ENCODE results near the gene ATP8A1. TPM values are rescaled to one million over a fixed set of nuclear protein-coding genes. Genes with fewer than 3 reads are reported as not detected.
"Not testable (repeated sequence)": the region's sequence is repeated elsewhere in the genome, so short reads cannot be mapped to it uniquely, and the experiment has no call there.

ATP8A1 gene
- 14.6 TPM for total RNA-seq
- long read RNA-seq, full-length matches to known transcripts = 1 of 2 reads
- long read RNA-seq, partial matches to known transcripts = 0 of 2 reads
- long read RNA-seq, other reads (novel, unspliced or antisense) = 1 of 2 reads

GRCh38 chr4:42656944-42657792, at the start of gene ATP8A1:
Gene ATP8A1, minus strand, starts transcription at chr4:42657105. Its CDS starts 232 bp downstream, at chr4:42656873.
- DNase-seq (ENCODE audit: missing footprints) (peak; percentile 97), ATAC-seq (peak; percentile 98)
- intact Hi-C loops (cut with DNase I) = loop anchor here (2.0 to 5.0 kb wide), 2 partner anchors 50 to 86 kb away; no protein-coding TSS in a partner anchor

GRCh38 chr4:42706086-42706485, 49.2 kb upstream of the ATP8A1 start:
- no peak for DNase-seq (ENCODE audit: missing footprints)
- no peak for ATAC-seq
- intact Hi-C loops (cut with DNase I) = no loop called here

GRCh38 chr4:42703813-42704212, 46.9 kb upstream of the ATP8A1 start:
- DNase-seq (ENCODE audit: missing footprints) (no peak), ATAC-seq (no peak)
- intact Hi-C loops (cut with DNase I) = no loop called here

GRCh38 chr4:42702895-42703294, 46.0 kb upstream of the ATP8A1 start:
- intact Hi-C loops (cut with DNase I) = no loop called here
- ATAC-seq = no peak
- no peak for DNase-seq (ENCODE audit: missing footprints)

GRCh38 chr4:42701780-42702179, 44.9 kb upstream of the ATP8A1 start:
- intact Hi-C loops (cut with DNase I); DNase-seq (ENCODE audit: missing footprints); ATAC-seq: not testable (repeated sequence)

GRCh38 chr4:42690537-42690936, 33.6 kb upstream of the ATP8A1 start:
- intact Hi-C loops (cut with DNase I) = no loop called here
- DNase-seq (ENCODE audit: missing footprints) (no peak), ATAC-seq (no peak)

- no peak for DNase-seq (ENCODE audit: missing footprints)
- no peak for ATAC-seq
- intact Hi-C loops (cut with DNase I) = no loop called here
Observed at GRCh38 chr4:42683393-42683792, 26.5 kb upstream of the ATP8A1 start.

GRCh38 chr4:42678512-42678911, 21.6 kb upstream of the ATP8A1 start:
- intact Hi-C loops (cut with DNase I) = no loop called here
- ATAC-seq (no peak), DNase-seq (ENCODE audit: missing footprints) (no peak)

GRCh38 chr4:42676066-42676951, 19.4 kb upstream of the ATP8A1 start:
- DNase-seq (ENCODE audit: missing footprints) = no peak
- intact Hi-C loops (cut with DNase I) = no loop called here
- no peak for ATAC-seq

GRCh38 chr4:42673082-42673425, 16.1 kb upstream of the ATP8A1 start:
- ATAC-seq (peak; percentile 94), DNase-seq (ENCODE audit: missing footprints) (peak; percentile 64)
- intact Hi-C loops (cut with DNase I) = loop anchor here (5.0 kb wide), 1 partner anchor 101 kb away; no protein-coding TSS in a partner anchor

- intact Hi-C loops (cut with DNase I) = loop anchor here (5.0 kb wide), 1 partner anchor 100 kb away; no protein-coding TSS in a partner anchor
- ATAC-seq (no peak), DNase-seq (ENCODE audit: missing footprints) (no peak)
Observed at GRCh38 chr4:42672359-42673081, 15.6 kb upstream of the ATP8A1 start.

GRCh38 chr4:42671431-42672194, 14.7 kb upstream of the ATP8A1 start:
- no peak for ATAC-seq
- intact Hi-C loops (cut with DNase I) = loop anchor here (5.0 kb wide), 1 partner anchor 99 kb away; no protein-coding TSS in a partner anchor

GRCh38 chr4:42658261-42658660, 1.4 kb upstream of the ATP8A1 start:
- no peak for ATAC-seq
- intact Hi-C loops (cut with DNase I) = loop anchor here (5.0 kb wide), 1 partner anchor 51 kb away; no protein-coding TSS in a partner anchor
- no peak for DNase-seq (ENCODE audit: missing footprints)

More at GRCh38 chr4:42671431-42672194, 14.7 kb upstream of the ATP8A1 start:
- no peak for DNase-seq (ENCODE audit: missing footprints)

- intact Hi-C loops (cut with DNase I) = loop anchor here (2.0 to 5.0 kb wide), 2 partner anchors 49 to 86 kb away; no protein-coding TSS in a partner anchor
- DNase-seq (ENCODE audit: missing footprints) (no peak), ATAC-seq (no peak)
Observed at GRCh38 chr4:42656679-42656943, 294 bp downstream of the ATP8A1 start.

GRCh38 chr4:42655921-42656678, 805 bp downstream of the ATP8A1 start:
- peak; percentile 26 for ATAC-seq
- DNase-seq (ENCODE audit: missing footprints) = peak; percentile 84
- intact Hi-C loops (cut with DNase I) = loop anchor here (2.0 to 5.0 kb wide), 2 partner anchors 49 to 85 kb away; no protein-coding TSS in a partner anchor

- ATAC-seq = no peak
- no peak for DNase-seq (ENCODE audit: missing footprints)
- intact Hi-C loops (cut with DNase I) = loop anchor here (5.0 kb wide), 1 partner anchor 48 kb away; no protein-coding TSS in a partner anchor
Observed at GRCh38 chr4:42655269-42655637, 1.7 kb downstream of the ATP8A1 start.

- ATAC-seq (no peak), DNase-seq (ENCODE audit: missing footprints) (no peak)
- intact Hi-C loops (cut with DNase I) = loop anchor here (5.0 kb wide), 1 partner anchor 47 kb away; no protein-coding TSS in a partner anchor
Observed at GRCh38 chr4:42654631-42655268, 2.2 kb downstream of the ATP8A1 start.

Data from Right ventricle myocardium inferior (tissue), 1 donor.